GM12878 (cell line): ENCODE measurements around the gene ROBO4. TPM values are rescaled to one million over a fixed set of nuclear protein-coding genes. Genes with fewer than 3 reads are reported as not detected.

Experiments used
- ATAC-seq: fragments of 200-7000 bp; cut with Tn5 transposase; 3 replicates; pipeline ENCODE4 v1.9.1; 2020; ENCODE audit warnings: mild to moderate bottlenecking, moderate library complexity
- BruUV-seq: library from RNA; stranded (reverse); fragments of 400-500 nt; replicated peaks from 2 replicates; lab custom pipeline; 2021; lab: Mats Ljungman, UMichigan
- CTCF ChIA-PET: fragments of 300-600 bp; sonication (Branson Sonifier 250); formaldehyde crosslinking; extraction: SDS; loops from one replicate; lab custom pipeline; 2021; ENCODE audit warnings: inconsistent platforms; lab: Yijun Ruan, JAX
- POLR2A ChIA-PET: fragments of 350-600 bp; formaldehyde crosslinking; extraction: SDS; loops from one replicate; lab custom pipeline; 2021; ENCODE audit warnings: inconsistent platforms; lab: Charles Lee
- RAD21 ChIA-PET: fragments of 300-600 bp; sonication (Branson Sonifier 250); formaldehyde crosslinking; loops from one replicate; lab custom pipeline; 2023; ENCODE audit warnings: antibody characterized with exemption; ENCODE audit not compliant: unreplicated experiment; lab: Charles Lee
- SMC1A ChIA-PET: fragments of 300-600 bp; sonication (Branson Sonifier 250); formaldehyde crosslinking; loops from one replicate; lab custom pipeline; 2023; ENCODE audit not compliant: unreplicated experiment, uncharacterized antibody; lab: Charles Lee
- DNase-seq: peaks from one replicate; pipeline ENCODE4 v3.0.0-alpha.2; 2011; ENCODE audit warnings: low read depth, low spot score
- FAIRE-seq: peaks from 3 replicates; lab custom pipeline; 2011; peaks lifted over from hg19 to GRCh38; lab: Jason Lieb, UNC
- H2AFZ ChIP-seq: 2 replicates; pipeline ENCODE4 v1.6.0; 2011; ENCODE audit warnings: low read depth, low read length, control low read depth; ENCODE audit not compliant: control insufficient read depth
- H3K27ac ChIP-seq: 2 replicates; pipeline ENCODE4 v1.5.1; 2011; ENCODE audit warnings: control low read depth; ENCODE audit not compliant: control insufficient read depth, insufficient read depth
- H3K27me3 ChIP-seq, 2 experiments: replicated peaks in 1 of 2; 2 replicates each; pipeline versions ENCODE4 v1.6.0 to v1.6.1; 2011; ENCODE audit warnings: low read length in 1 of 2; ENCODE audit not compliant: control insufficient read depth in 2 of 2, insufficient read depth in 2 of 2
- H3K36me3 ChIP-seq, 2 experiments: 2 replicates each; pipeline ENCODE4 v1.5.1; 2011; ENCODE audit warnings: low read length in 1 of 2; ENCODE audit not compliant: control insufficient read depth in 2 of 2, insufficient read depth in 2 of 2
- H3K4me1 ChIP-seq: 2 replicates; pipeline ENCODE4 v1.6.1; 2011; ENCODE audit warnings: mild to moderate bottlenecking, low read length, moderate library complexity, mixed read lengths; ENCODE audit not compliant: control insufficient read depth, insufficient read depth
- H3K4me2 ChIP-seq: 2 replicates; pipeline ENCODE4 v1.6.0; 2011; ENCODE audit warnings: control low read depth; ENCODE audit not compliant: control insufficient read depth, insufficient read depth
- H3K4me3 ChIP-seq: fragments of 200-600 bp; sonication (generic); 2 replicates; pipeline ENCODE4 v1.5.1; 2016
- H3K79me2 ChIP-seq: 2 replicates; pipeline ENCODE4 v1.6.0; 2011; ENCODE audit warnings: low read length; ENCODE audit not compliant: control insufficient read depth, insufficient read depth
- H3K9ac ChIP-seq: 2 replicates; pipeline ENCODE4 v1.8.0; 2011; ENCODE audit warnings: low read length, control low read depth, mixed read lengths; ENCODE audit not compliant: control insufficient read depth, insufficient read depth
- H3K9me3 ChIP-seq: replicated peaks from 3 replicates; pipeline ENCODE4 v1.5.1; 2011; ENCODE audit warnings: mild to moderate bottlenecking, low read length; ENCODE audit not compliant: control insufficient read depth, insufficient read depth
- H4K20me1 ChIP-seq: 2 replicates; pipeline ENCODE4 v1.6.0; 2011; ENCODE audit not compliant: control insufficient read depth, insufficient read depth
- BMI1 ChIP-seq: fragments of 450-650 bp; IDR thresholded peaks from 2 replicates; pipeline ENCODE4 v1.6.1; 2016; ENCODE audit warnings: mild to moderate bottlenecking, moderate library complexity, borderline replicate concordance
- SPI1 ChIP-seq: IDR thresholded peaks from 2 replicates; pipeline ENCODE4 v1.6.1; 2011; ENCODE audit warnings: low read depth, mild to moderate bottlenecking, low read length, moderate library complexity, borderline replicate concordance; ENCODE audit not compliant: insufficient read depth
- ZBED1 ChIP-seq: IDR thresholded peaks from 2 replicates; pipeline ENCODE4 v1.6.1; 2016; ENCODE audit warnings: borderline replicate concordance
- ZNF24 ChIP-seq: fragments of 450-650 bp; IDR thresholded peaks from 2 replicates; pipeline ENCODE4 v1.6.1; 2017; ENCODE audit warnings: antibody characterized with exemption, mild to moderate bottlenecking
- ZNF592 ChIP-seq: fragments of 450-650 bp; IDR thresholded peaks from 2 replicates; pipeline ENCODE4 v1.6.1; 2017; ENCODE audit warnings: mild to moderate bottlenecking, moderate library complexity
- WGBS: methylation state at CpG from one replicate; pipeline ENCODE4 v1.1.6; 2016; ENCODE audit warnings: low lambda C conversion rate; ENCODE audit not compliant: insufficient replicate concordance, insufficient coverage; ENCODE audit errors: missing lambda C conversion rate; 5-methylcytosine and 5-hydroxymethylcytosine counted together
- in situ Hi-C: fragments of 300-500 bp; cut with MboI; formaldehyde crosslinking; loops from 9 replicates; pipeline ENCODE4 v1.14.3; 2018; ENCODE audit warnings: mixed read lengths
- intact Hi-C: fragments of 100-400 bp; cut with micrococcal nuclease; formaldehyde crosslinking; loops from one replicate; pipeline ENCODE4 v1.14.2; 2022; ENCODE audit not compliant: unreplicated experiment
- polyA plus RNA-seq, 11 experiments: library from polyadenylated mRNA; depleted of rRNA in 4 of 11; unstranded in 6 of 11; stranded (reverse) in 5 of 11; fragments of >200 nt; fragmentation: Nextera tagmentation in 4 of 11; fragmentation: Illumina TruSeq in 1 of 11; extraction: Ambion mirVana in 4 of 11; extraction: Trizol in 1 of 11; gene quantifications; 1 replicate in 1 of 11; 2 replicates in 10 of 11; pipeline versions ENCODE4 v1.2.1 to v1.2.3, GENCODE V29; 2011 to 2016; ENCODE audit warnings: inconsistent platforms in 2 of 11, missing spikeins in 2 of 11, low read depth in 1 of 11
- total RNA-seq, 4 experiments: library from RNA; depleted of rRNA in 3 of 4; stranded (reverse); fragments of >200 nt in 3 of 4; fragmentation: Illumina TruSeq in 1 of 4; extraction: Trizol in 1 of 4; gene quantifications; 2 replicates each; pipeline versions ENCODE4 v1.2.1 to v1.2.3, GENCODE V29; 2013 to 2021

The ROBO4 gene
- total and polyA plus RNA-seq, 10 of the 15 experiments (the other 5 are each of a cell fraction or from before 2014, with no cell fraction given) = not detected

GRCh38 chr11:124889191-124890091 is 8.2 kb downstream of the ROBO4 start:
- no peak overlapping the region for H3K4me2 ChIP-seq
- no peak overlapping the region for H3K9ac ChIP-seq
- in situ Hi-C loops (no loop called here), intact Hi-C loops (loop anchor here (10.0 kb wide), 1 partner anchor 255 kb away; no protein-coding TSS in a partner anchor)
- 10% methylated on average over 2 of the region's 2 CpGs for WGBS
- no peaks in the 10 kb centered on the region; a peak in 1 of 4 replicates for H3K36me3 ChIP-seq
- H3K79me2 ChIP-seq = no peaks in the 10 kb centered on the region
- RAD21 ChIA-PET = no interaction called here
- no peaks in the 10 kb centered on the region for H4K20me1 ChIP-seq
- no peaks in the 10 kb centered on the region for H3K4me1 ChIP-seq
- ATAC-seq (no peak), DNase-seq (no peak), FAIRE-seq (no peak)
- BruUV-seq = no TSS peak
- H3K27ac ChIP-seq = no peak overlapping the region
- no peak overlapping the region for H3K4me3 ChIP-seq
- POLR2A ChIA-PET = no interaction called here
- H2AFZ ChIP-seq = no peak overlapping the region
- peaks cover 2 to 4% of the 10 kb centered on the region in 2 experiments; a peak in 3 of 4 replicates for H3K27me3 ChIP-seq
- peak; percentile 25; the same call in 1 of the 2 replicates for TF ChIP-seq SPI1
- no peak for TF ChIP-seq BMI1
- SMC1A ChIA-PET = interaction anchor here (1.0 kb wide), 1 partner anchor 45 kb away, joined by 3 read pairs; no protein-coding TSS in a partner anchor
- H3K9me3 ChIP-seq = no peaks in the 10 kb centered on the region
- CTCF ChIA-PET = interaction anchor here (0.6 to 1.4 kb wide), 4 partner anchors 10 to 253 kb away, joined by 3 to 4 read pairs (median 3); no protein-coding TSS in a partner anchor

GRCh38 chr11:124887667-124888013 is 10.0 kb downstream of the ROBO4 start:
- Histone ChIP-seq H3K27ac (no peak overlapping the region), H3K4me3 (no peak overlapping the region), H3K4me1 (no peaks in the 10 kb centered on the region), H3K79me2 (no peaks in the 10 kb centered on the region), H3K9me3 (no peaks in the 10 kb centered on the region), H3K27me3 (peaks cover 0 to 4% of the 10 kb centered on the region in 2 experiments; a peak in 3 of 4 replicates), H3K4me2 (no peak overlapping the region), H3K9ac (no peak overlapping the region), H4K20me1 (no peaks in the 10 kb centered on the region), H3K36me3 (no peaks in the 10 kb centered on the region; a peak in 1 of 4 replicates), H2AFZ (no peak overlapping the region)
- TF ChIP-seq ZNF592 (no peak), ZBED1 (no peak), ZNF24 (no peak)
- FAIRE-seq = no peak
- intact Hi-C loops = loop anchor here (10.0 kb wide), 1 partner anchor 257 kb away; no protein-coding TSS in a partner anchor
- no TSS peak for BruUV-seq
- in situ Hi-C loops = no loop called here
- SMC1A ChIA-PET = no interaction called here
- CTCF ChIA-PET = interaction anchor here (1.1 to 1.4 kb wide), 2 partner anchors 52 to 94 kb away, joined by 3 to 4 read pairs; no protein-coding TSS in a partner anchor
- ATAC-seq = no peak
- 27% methylated on average over 2 of the region's 3 CpGs for WGBS
- RAD21 ChIA-PET = no interaction called here
- POLR2A ChIA-PET = no interaction called here
- no peak for DNase-seq
